Adrenal gland (tissue), 5 donors: ENCODE results near the gene C9orf50.

Source experiments
- CTCF ChIP-seq, 6 experiments: fragments of 450-650 bp in 4 of 6; fragments of 200-600 bp in 2 of 6; sonication (generic) in 1 of 6; IDR thresholded peaks; 1 replicate in 5 of 6; 2 replicates in 1 of 6; pipeline versions ENCODE4 v1.5.1 to v1.8.0; 2016 to 2021; ENCODE audit warnings: antibody characterized with exemption in 6 of 6, mild to moderate bottlenecking in 2 of 6, moderate library complexity in 1 of 6
- POLR2A ChIP-seq, 2 donors: fragments of 450-650 bp; IDR thresholded peaks; one replicate each; pipeline ENCODE4 v1.6.1; 2017; ENCODE audit warnings: antibody characterized with exemption in 2 of 2, mild to moderate bottlenecking in 2 of 2, moderate library complexity in 1 of 2
- donor health status: DM: no; HTN: no; CAD: no.

- no peak for TF ChIP-seq CTCF (IDR thresholded peaks at IDR 0.05)
- peak in 1 of 2 donors; percentile 33 for TF ChIP-seq POLR2A (IDR thresholded peaks at IDR 0.05)
These were observed 24.2 kb downstream of the C9orf50 start for GRCh38 chr9:129596541-129597331.
